HFFc6 (cell line): ENCODE results near the gene PBX1. TPM values are rescaled to one million over a fixed set of nuclear protein-coding genes. Genes with fewer than 3 reads are reported as not detected.

Source experiments
- DNase-seq: peaks from one replicate; pipeline ENCODE4 v3.0.0-alpha.2; 2018
- H3K27ac Mint-ChIP-seq: 2 replicates; pipeline ENCODE4 v1.8.0; 2020; ENCODE audit warnings: mild to moderate bottlenecking, mixed read lengths
- H3K27me3 Mint-ChIP-seq: 2 replicates; pipeline ENCODE4 v1.8.0; 2021; ENCODE audit warnings: mild to moderate bottlenecking, moderate library complexity, mixed read lengths; ENCODE audit not compliant: insufficient read depth
- H3K36me3 Mint-ChIP-seq: 2 replicates; pipeline ENCODE4 v1.8.0; 2021; ENCODE audit warnings: low read depth, mixed read lengths
- H3K4me1 Mint-ChIP-seq: 2 replicates; pipeline ENCODE4 v1.8.0; 2020; ENCODE audit warnings: low read depth, mixed read lengths
- H3K4me3 Mint-ChIP-seq: 2 replicates; pipeline ENCODE4 v1.8.0; 2020; ENCODE audit warnings: mild to moderate bottlenecking, moderate library complexity, mixed read lengths
- H3K9me3 Mint-ChIP-seq: 2 replicates; pipeline ENCODE4 v1.8.0; 2020; ENCODE audit warnings: mild to moderate bottlenecking, mixed read lengths
- CTCF ChIP-seq: fragments of 200-600 bp; sonication (generic); IDR thresholded peaks from 2 replicates; pipeline ENCODE4 v1.5.0; 2021; ENCODE audit warnings: antibody characterized with exemption, mild to moderate bottlenecking
- total RNA-seq, 6 experiments: library from RNA; stranded (reverse); fragmentation: NEBNext Ultra II Directional; extraction: Animal tissue kit (Norgen Biotek cat#: 25700); gene quantifications; 2 replicates in 1 of 6; 3 replicates in 5 of 6; pipeline ENCODE4 v1.2.3, GENCODE V29; 2021

The PBX1 gene
- total RNA-seq, 6 experiments from 2014 or later = 35.4 to 42.3 (median 39.1) TPM

GRCh38 chr1:164855716-164856329 is 296.8 kb downstream of the PBX1 start:
- Mint-ChIP-seq H3K4me1 (no peaks in the 10 kb centered on the region), H3K9me3 (no peaks in the 10 kb centered on the region)
- TF ChIP-seq CTCF = no peak

GRCh38 chr1:164856381-164856780 is 297.4 kb downstream of the PBX1 start:
- H3K36me3 Mint-ChIP-seq = no peaks in the 10 kb centered on the region
- TF ChIP-seq CTCF = no peak
- peaks cover 3% of the 10 kb centered on the region for H3K27me3 Mint-ChIP-seq
- no peak overlapping the region for H3K4me3 Mint-ChIP-seq
- H3K9me3 Mint-ChIP-seq = no peaks in the 10 kb centered on the region
- no peak for DNase-seq
- H3K27ac Mint-ChIP-seq = no peak overlapping the region
- no peaks in the 10 kb centered on the region for H3K4me1 Mint-ChIP-seq

More at GRCh38 chr1:164855716-164856329, 296.8 kb downstream of the PBX1 start:
- no peak overlapping the region for H3K27ac Mint-ChIP-seq
- H3K36me3 Mint-ChIP-seq = no peaks in the 10 kb centered on the region
- peaks cover 2% of the 10 kb centered on the region for H3K27me3 Mint-ChIP-seq
- no peak for DNase-seq
- H3K4me3 Mint-ChIP-seq = no peak overlapping the region

- Mint-ChIP-seq H3K27me3 (peaks cover 3% of the 10 kb centered on the region), H3K36me3 (no peaks in the 10 kb centered on the region), H3K9me3 (no peaks in the 10 kb centered on the region), H3K4me3 (no peak overlapping the region), H3K27ac (no peak overlapping the region), H3K4me1 (no peaks in the 10 kb centered on the region)
- TF ChIP-seq CTCF = no peak
- DNase-seq = no peak
Measured at GRCh38 chr1:164857439-164857838, 298.5 kb downstream of the PBX1 start.

- no peak for TF ChIP-seq CTCF
- no peaks in the 10 kb centered on the region for H3K4me1 Mint-ChIP-seq
- no peaks in the 10 kb centered on the region for H3K9me3 Mint-ChIP-seq
- peaks cover 3% of the 10 kb centered on the region for H3K27me3 Mint-ChIP-seq
- no peak overlapping the region for H3K4me3 Mint-ChIP-seq
- no peak overlapping the region for H3K27ac Mint-ChIP-seq
- no peak for DNase-seq
- no peaks in the 10 kb centered on the region for H3K36me3 Mint-ChIP-seq
Measured at GRCh38 chr1:164858096-164858632, 299.2 kb downstream of the PBX1 start.

GRCh38 chr1:164861632-164862031 is 302.6 kb downstream of the PBX1 start:
- no peaks in the 10 kb centered on the region for H3K4me1 Mint-ChIP-seq

More at GRCh38 chr1:164861632-164862031, 302.6 kb downstream of the PBX1 start:
- Mint-ChIP-seq H3K9me3 (no peaks in the 10 kb centered on the region), H3K27me3 (peaks cover 3% of the 10 kb centered on the region), H3K27ac (no peak overlapping the region), H3K36me3 (no peaks in the 10 kb centered on the region), H3K4me3 (no peak overlapping the region)
- no peak for DNase-seq
- no peak for TF ChIP-seq CTCF
